HG03097 (cell line): ENCODE results near the gene HDLBP.
"Not testable (repeated sequence)": the region's sequence is repeated elsewhere in the genome, so short reads cannot be mapped to it uniquely, and the experiment has no call there.

Experiments used
- ATAC-seq: cut with Tn5 transposase; IDR thresholded peaks from one replicate; pipeline ENCODE4 v1.9.1; 2021; ENCODE audit not compliant: unreplicated experiment, low FRiP score

Gene HDLBP

DNA sequence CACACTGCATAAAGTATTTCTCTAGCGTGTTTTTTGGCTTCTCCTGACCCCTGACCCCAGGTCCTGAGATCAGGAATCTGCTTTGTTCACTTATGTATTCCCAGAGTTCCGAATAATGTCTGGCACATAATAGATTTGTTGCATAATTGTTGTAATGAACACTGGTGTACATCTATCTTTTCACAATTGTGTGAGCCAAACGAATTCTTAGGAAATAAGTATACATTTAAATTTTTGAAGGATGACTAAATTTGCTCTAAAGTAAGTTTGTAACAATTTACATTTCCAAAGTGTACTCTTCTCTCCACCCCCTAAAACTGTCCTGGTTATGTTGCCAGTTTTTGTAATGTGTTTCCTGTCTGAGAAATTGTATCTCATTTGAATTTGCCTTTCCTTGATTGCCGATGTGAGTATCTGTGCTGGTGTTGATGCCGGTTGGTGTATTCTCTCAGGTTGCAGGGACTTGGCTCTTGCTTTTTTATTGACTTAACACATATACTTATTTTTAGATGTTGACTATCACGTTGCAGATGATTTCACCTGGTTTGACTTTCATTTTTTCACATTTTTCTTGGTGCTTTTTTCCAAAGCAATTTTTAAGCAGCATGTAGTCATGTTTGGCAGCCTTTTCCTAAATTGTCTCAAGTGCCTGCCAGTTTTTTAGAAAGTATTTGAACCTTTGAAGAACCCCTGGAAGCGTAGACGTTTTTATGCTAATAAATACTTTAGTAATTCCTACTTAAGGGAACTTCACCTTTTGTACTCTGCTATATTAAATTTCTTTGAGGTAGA, 24.6 kb upstream of the HDLBP start:
- no peak for ATAC-seq

DNA sequence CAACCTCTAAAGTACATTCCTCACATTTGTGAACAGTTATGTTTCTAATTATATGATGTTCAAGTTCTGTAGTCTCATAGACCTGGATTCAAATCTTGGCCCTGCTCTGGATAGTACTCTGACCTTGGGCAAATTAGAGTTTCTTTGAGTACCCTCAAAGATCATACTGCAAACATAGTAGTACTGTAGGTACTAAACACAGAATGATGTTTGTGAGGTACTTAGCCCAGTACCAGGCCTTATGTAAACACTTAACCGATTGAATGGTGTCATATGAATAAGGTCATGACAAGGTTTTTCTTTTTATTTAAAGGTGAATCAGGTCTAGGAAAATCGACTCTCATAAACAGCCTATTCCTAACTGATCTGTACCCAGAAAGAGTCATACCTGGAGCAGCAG, 19.3 kb upstream of the HDLBP start:
- no peak for ATAC-seq

DNA sequence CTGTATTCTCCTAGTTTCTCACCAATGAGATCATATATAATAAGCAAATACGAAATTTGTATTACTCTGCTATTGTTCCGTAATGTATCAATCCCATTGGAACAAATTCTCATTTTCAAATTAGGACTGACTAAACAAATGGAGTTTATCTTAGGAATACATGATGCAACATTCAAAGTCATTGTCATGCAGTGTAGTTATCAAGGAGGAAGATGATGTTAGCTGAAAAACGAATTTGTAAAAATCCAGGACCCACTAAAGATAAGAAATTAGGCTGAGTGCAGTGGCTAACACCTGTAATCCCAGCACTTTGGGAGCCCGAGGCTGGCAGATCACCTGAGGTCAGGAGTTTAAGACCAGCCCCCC, 15.1 kb upstream of the HDLBP start:
- ATAC-seq: no peak

DNA sequence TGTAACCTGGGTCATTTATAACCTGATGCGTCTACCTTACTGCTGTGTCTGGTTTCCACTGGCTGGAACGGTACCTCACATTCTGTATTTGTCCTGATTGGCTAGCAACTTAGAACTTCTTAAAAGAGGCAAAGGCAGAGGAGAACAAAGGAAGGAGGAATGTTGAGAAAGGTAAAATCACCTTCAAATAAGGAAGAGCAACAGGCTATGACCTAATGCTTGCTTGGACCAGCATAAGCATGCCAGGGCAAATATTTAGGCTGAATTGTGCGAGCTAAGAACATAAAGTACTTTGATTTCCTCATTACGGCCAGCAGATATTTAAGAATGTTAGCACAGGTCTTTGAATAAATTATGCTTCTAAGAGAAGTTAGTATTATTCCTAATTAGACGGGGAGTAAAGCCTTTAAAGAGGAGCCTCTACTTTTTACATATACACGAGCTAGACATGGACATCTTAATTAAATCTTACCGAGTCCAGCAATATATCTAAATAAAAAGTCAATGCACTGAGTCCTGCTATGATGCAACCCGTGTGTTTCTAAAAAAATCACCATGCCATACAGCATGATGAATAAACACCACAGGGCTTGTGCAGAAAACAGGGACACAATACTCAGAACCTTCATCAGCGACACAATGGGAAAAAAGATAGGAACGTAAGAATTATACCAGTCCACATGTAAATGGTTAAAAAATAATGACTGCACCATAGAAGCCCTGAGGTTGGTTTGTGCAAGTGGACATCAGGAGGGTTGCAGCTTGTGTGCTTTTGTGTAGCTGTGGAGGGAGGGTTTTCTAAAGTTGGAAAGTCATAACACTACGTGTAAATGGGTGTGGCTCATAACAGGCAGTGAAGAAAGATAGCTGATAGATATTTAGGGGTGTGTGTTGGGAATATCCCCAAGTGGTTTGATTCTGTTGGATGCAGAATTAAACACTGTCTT, 14.5 kb upstream of the HDLBP start:
- ATAC-seq: no peak

DNA sequence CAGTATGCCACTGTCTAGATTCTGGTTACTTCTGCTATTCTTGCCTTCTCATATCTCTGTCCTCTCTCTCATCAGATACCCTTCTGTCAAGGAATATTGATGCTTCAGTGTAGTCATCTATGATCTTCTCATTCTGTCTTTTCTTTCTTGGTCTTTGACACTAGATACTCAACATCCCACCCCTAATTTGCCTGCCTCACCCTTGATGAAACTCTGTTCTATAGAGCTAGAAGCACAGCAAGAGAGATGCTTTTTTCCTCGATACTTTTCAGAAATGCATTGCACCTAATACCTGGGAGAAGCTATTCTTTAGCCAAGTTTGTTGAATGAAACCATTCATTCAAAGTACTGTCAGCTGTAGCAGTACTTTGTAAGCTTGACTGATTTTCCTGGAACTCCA, 9.8 kb upstream of the HDLBP start:
- no peak for ATAC-seq

DNA sequence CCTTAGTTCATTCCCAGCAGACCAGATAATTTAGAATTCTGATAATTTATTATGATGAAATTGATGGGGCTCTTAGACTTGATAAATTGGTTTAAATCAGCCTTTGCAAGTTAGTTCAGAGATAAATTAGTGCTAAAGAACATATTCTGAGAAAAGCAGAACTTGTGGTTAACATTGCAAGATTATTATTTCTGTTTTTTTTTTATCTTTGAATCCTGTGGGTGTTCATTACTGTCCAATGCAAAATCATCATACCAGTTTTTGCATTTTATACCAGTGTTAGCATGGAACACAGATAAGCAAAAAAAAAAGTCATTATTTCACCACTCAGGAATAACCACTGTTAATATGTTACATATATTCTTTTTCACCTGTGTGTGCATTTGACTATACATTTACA, 9.3 kb upstream of the HDLBP start:
- ATAC-seq: no peak

DNA sequence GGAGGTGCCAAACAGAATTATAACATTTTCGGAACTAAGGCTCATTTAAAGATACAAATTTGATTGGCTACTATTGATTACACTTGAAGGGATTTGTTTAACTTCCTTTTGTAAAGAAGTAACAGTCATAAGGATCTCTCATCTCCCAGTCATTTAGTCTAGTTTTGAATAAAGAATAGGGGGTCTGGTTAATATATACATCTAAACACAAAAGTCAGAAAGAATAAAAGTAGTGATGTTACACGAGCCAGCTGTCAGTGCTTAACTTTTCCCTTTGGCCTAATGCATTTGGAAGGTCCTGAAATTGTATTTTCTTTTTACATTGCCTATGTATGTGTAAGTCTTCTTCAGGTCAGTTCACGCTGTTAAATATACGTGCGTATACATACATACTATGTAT, 8.3 kb upstream of the HDLBP start:
- no peak for ATAC-seq

DNA sequence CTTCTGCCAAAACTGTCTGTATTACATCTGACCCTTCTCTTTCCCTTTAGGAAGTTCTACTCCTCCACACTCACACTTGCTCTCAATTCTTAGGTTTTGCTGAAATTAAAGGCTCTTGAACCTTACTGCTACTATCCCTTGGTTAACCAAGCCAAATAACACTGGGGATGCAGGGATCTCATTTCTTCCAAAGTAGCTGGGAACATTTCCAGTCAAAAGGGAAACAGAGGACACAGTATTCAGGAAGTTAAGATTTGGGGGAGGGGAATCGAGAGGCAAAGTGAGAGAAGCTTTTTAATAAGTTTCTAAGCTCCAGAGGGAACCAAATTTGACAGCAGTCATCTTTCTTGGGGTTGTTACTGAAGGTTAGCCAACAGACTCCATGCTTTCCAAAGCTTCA, 6.4 kb upstream of the HDLBP start:
- ATAC-seq: no peak

DNA sequence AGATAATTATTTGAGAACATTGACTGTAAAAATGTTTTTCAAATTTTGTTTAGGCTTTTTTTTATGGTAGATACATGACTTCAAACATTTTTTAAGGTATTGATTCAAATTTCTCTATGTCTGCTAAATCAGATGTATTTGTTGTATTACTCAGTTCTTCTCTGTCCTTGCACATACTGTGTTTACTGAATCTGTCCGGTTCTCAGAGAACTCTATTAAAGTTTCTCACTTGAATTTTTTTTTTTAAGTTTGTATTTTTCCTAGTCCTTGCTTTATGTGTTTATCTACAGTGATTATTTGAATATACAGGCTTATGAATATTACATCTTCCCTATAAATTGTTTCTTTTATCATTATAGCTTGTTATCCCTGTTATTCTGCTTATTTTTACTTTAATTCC, 5.6 kb upstream of the HDLBP start:
- no peak for ATAC-seq

DNA sequence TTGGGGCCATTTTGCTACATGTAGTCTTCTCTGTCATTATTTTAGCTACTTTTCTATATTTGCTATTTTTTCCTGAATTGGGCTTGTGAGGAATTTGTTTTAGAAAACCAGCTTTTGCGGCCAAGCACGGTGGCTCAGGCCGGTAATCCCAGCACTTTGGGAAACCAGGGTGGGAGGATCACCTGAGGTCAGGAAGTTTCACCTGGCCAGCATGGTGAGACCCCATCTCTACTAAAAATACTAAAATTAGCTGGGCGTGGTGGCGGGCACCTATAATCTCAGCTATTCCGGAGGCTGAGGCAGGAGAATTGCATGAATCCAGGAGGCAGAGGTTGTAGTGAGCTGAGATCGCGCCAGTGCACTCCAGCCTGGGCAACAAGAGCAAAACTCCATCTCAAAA, 4.9 kb upstream of the HDLBP start:
- no peak for ATAC-seq

DNA sequence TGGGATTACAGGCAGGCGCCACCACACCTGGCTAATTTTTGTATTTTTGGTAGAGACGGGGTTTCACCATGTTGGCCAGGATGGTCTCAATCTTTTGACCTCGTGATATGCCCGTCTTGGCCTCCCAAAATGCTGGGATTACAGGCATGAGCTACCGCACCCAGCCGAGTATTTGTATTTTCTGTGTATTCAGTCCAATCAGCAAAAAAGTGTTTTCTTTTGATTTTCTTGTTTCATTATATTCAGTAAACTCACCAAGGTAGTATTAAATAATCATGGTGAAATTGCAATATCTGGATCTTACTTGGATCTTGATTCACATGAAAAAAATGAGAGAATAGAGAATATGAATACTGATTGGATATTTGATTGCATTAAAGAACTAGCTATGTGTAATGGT, 3.4 kb upstream of the HDLBP start:
- not testable (repeated sequence) for ATAC-seq

DNA sequence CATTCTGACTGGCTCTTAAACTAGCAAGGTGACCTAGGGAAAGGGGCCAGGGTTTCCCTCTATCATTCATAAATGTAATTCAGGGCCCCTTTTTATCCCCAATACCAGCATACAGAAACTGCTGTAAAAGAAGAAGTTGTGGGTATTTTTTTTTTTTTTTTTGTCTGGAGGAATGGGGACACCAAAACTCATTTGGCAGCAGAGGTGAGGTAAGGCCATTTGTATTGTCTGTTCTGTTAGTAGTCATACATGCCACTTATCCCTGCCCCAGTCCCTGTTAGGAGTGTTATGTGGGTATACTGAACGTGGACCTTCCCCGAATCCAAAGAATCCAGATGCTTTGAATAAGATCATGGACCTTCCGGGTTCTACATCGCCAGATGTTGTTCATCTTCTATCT, 1.9 kb upstream of the HDLBP start:
- ATAC-seq: no peak

DNA sequence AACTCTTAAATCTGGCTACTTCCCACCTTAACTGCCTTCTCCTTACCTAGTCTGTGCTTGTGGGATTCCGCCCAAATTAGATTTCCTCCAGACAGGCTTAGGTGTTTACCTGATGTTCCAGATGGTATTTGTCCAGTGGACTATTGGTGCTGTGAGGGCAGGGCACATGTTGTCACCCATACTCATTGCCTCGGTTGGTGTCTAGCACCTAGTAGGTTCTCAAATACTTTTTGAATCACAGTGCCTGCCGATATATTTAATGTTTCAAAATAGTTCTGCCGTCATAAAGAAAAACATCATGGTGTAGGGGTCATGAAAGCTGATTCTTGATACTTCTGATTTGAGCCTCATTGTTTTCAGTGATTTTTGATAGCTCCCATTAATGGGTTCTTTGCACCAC, 1.4 kb upstream of the HDLBP start:
- ATAC-seq: no peak

DNA sequence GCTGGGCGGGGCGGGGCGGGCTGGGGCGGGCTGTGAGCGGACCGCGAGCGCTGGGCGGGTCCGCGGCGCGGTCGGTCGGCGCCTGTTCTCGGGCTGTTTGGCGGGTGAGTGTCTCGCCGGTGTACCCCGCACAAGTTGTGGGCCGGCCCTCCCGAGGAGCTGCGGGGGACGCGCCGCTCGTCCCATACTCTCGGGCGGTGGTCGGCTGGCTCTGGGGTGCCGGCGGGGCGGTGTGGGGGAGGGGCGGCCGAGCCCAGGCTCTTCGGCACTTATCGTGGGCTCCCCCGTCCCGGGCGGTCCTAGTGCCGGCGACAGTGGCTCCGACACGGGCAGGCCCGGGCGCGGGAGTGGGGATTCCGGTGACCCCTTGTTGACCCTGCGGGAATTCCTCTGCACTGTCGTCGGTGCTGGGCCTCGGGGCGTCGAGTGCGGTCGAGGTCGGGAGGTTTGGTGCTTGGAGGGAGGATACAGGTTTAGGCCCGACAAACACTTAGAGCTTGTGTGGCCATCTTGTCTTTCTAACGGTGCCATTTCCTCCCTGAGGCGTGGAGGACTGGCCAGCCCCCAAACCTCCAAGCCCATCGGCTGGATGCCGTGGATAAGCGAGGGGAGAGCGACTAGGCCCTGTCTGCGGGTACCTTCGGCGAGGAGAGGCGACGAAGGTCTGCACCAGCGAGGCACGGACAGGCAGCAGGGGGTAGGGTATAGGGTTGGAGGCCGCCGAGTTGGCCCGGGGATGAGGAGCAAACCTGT, 583 bp upstream of the HDLBP start, which contains the start of gene SEPTIN2:
Gene SEPTIN2 (plus strand): TSS at position 47 of the 753 bp plus-strand sequence. CDS start 8,308 bp downstream, outside the sequence.
- peak; percentile 44 for ATAC-seq

DNA sequence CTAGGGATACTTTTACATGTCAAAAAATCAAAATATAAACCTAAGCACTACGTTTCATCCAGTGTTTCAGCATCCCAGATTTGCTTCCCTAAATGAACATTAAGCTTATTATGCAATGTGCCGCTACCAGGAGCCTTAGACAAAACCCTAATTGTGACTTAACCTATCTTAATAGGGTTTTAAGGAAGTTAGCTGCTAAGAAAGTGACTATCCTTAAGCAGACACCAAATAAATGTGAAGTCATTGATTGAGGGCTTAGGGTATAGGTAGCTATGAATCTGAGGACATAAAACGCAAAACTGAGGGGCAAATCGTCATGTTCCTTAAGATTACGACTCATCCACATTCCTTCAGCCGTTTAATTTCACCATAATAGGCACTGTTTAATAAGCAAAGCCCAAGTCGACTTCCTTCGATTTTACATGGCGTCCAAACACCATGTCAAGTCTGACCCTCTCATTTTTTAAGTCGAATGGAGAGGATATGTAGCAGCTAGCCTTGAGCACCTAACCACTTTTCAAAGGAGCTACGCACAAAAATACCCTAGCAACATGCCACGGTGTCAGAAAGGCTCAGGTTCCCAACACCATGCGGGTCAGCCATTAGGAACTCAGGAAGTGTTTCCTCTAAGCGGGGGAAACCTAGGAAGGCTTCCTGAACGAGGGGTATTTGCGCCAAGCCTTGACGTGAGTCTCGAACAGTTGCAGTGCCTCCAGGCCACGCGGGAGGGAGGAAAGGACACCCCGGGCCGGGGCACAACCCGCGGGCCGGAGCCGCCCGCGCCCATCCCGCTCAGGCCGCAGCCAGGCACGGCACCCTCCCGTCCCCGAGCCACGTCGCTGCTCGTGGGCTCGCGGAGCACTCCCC, 1.0 kb downstream of the HDLBP start:
- ATAC-seq: no peak

DNA sequence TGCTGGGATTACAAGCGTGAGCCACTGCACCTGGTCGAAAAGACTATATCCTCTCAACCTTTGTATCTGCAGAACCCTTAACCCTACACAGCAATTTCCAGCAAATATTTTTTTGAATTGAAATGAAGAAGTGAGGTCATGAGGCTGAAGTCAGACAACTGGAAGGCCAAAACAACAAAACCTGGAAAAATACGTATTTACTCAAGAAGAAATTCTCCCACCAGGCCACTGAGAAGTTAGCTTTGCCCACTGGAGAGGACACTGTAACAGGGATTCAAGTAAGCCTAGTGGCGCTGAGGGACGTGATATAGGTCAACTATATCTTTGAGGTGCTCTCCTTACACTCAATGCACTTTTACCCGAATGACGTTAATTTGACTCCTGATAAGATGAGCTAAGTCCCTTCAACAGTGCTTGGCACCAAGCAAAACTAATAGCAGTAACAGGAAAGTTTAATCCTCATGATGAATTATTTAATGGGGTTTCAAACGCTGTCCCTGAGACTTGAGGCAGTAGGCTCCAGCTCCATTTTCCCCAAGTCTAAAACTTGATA, 1.9 kb downstream of the HDLBP start:
- no peak for ATAC-seq

DNA sequence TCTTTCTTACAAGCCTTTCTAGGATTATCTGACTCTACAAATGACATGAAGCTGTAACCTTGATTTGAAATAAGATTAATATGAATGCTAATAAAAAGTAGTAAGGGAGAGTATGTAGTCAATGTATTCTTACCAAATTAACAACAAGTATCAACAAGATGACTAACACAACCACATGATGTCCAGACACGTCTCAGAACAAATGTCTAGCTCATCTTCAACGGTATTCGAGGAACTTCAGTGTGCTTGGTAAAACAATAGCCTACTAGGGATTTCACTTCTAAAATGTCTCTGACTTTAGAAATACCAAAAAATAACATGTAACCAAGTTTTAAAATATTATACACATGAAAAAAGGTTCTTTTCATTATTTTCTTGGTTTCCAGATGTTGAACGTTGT, 3.4 kb downstream of the HDLBP start:
- no peak for ATAC-seq

DNA sequence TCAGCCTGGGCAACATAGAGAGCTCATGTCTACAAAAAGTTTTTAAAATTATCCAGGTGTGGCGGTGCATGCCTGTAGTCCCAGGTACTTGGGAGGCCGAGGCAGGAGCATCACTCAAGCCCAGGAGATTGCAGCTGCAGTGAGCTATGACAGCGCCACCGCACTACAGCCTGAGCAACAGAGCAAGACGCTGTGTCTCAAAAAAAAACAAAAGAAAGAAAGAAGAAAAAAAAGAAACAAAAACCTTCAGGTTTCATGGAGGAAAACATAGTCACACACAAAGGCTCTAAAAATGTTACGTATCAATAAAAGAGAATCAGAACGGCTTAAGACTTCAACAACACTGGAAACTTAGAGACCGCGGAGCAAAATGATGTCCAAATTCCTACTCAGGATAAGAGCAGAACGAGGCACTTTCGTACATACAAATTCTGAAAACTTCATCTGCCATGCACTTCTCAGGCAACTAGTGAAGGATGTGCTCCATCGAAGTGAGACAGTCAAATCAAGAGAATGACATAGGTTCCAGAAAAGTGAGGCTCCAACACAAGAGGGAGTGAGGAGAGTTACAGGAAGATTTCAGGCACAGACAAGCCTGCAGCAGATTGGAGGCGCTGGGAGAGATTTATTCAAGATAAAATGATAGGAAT, 4.4 kb downstream of the HDLBP start:
- ATAC-seq: no peak

DNA sequence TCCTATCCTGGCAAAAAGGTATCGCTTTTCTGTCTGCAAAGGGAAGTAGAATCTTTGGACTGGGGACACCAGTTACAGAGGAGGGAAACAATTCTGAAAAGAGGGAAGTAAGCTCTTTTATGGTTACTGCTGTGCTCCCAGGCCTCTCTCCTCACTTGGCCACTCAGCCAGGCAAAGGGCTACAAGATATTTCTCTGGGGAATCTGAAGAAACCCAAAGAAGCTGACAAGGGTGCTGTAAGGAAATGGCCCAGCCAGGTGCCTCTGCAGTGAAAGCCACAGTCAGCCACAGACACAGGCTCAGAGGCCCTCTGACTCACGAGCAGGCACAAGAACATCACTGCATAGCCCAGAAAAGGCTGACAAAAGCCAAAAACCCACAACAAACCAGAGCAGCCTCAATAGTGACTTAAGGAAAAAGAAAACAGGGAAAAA, 5.8 kb downstream of the HDLBP start:
- ATAC-seq: peak; percentile 36
